Endothelial cell of umbilical vein (primary cell): Measurements from ENCODE around the gene TESK2. TPM values are rescaled to one million over a fixed set of nuclear protein-coding genes. Genes with fewer than 3 reads are reported as not detected.

ENCODE experiments used
- BruUV-seq: library from RNA; stranded (reverse); fragments of 400-500 nt; replicated peaks from 2 replicates; lab custom pipeline; 2021; lab: Mats Ljungman, UMichigan
- CTCF ChIA-PET: fragments of 300-600, 350-600 bp; sonication (Branson Sonifier 250); formaldehyde crosslinking; loops from one replicate; lab custom pipeline; 2021; ENCODE audit warnings: antibody characterized with exemption, inconsistent platforms; lab: Charles Lee
- POLR2A ChIA-PET: fragments of 300-600, 350-600 bp; sonication (Branson Sonifier 250); formaldehyde crosslinking; loops from one replicate; lab custom pipeline; 2021; ENCODE audit warnings: antibody characterized with exemption, inconsistent platforms; lab: Charles Lee
- DNase-seq: peaks from one replicate; pipeline ENCODE4 v3.0.0-alpha.2; 2011; ENCODE audit warnings: low read depth, low spot score
- FAIRE-seq: peaks from 2 replicates; lab custom pipeline; 2011; peaks lifted over from hg19 to GRCh38; lab: Jason Lieb, UNC
- H2AFZ ChIP-seq: 2 replicates; pipeline ENCODE4 v1.6.0; 2012; ENCODE audit warnings: low read depth, low read length, control low read depth, inconsistent platforms
- H3K27ac ChIP-seq: 2 replicates; pipeline ENCODE4 v1.5.1; 2011; ENCODE audit warnings: low read depth, mild to moderate bottlenecking, control low read depth, low read length, moderate library complexity; ENCODE audit not compliant: insufficient read depth
- H3K27me3 ChIP-seq, 2 experiments: 2 replicates each; pipeline versions ENCODE4 v1.6.0 to v1.6.1; 2011; ENCODE audit warnings: low read length in 2 of 2, mixed read lengths in 1 of 2; ENCODE audit not compliant: control insufficient read depth in 2 of 2, insufficient read depth in 2 of 2
- H3K36me3 ChIP-seq, 2 experiments: 2 replicates in 1 of 2; 3 replicates in 1 of 2; pipeline ENCODE4 v1.5.1; 2011; ENCODE audit warnings: low read length in 2 of 2, mild to moderate bottlenecking in 1 of 2, moderate library complexity in 1 of 2; ENCODE audit not compliant: control insufficient read depth in 2 of 2, insufficient read depth in 2 of 2; ENCODE audit errors: extremely low read depth in 1 of 2
- H3K4me1 ChIP-seq: 3 replicates; pipeline ENCODE4 v1.5.1; 2011; ENCODE audit warnings: mild to moderate bottlenecking, low read length; ENCODE audit not compliant: control insufficient read depth, insufficient read depth; ENCODE audit errors: extremely low read depth
- H3K4me2 ChIP-seq: 2 replicates; pipeline ENCODE4 v1.6.1; 2011; ENCODE audit warnings: low read length, control low read depth, mixed read lengths; ENCODE audit not compliant: insufficient read depth
- H3K4me3 ChIP-seq, 3 experiments: fragments of 200-600 bp in 1 of 3; sonication (generic), shearing (Covaris generic) in 1 of 3; replicated peaks in 1 of 3; 2 replicates each; pipeline ENCODE4 v1.5.1; 2011 to 2016; ENCODE audit warnings: control low read depth in 3 of 3, low read length in 3 of 3, mild to moderate bottlenecking in 2 of 3, inconsistent platforms in 1 of 3, low read depth in 1 of 3, moderate library complexity in 1 of 3; ENCODE audit not compliant: insufficient read depth in 1 of 3
- H3K79me2 ChIP-seq: 2 replicates; pipeline ENCODE4 v1.6.0; 2012; ENCODE audit warnings: low read length, inconsistent platforms; ENCODE audit not compliant: control insufficient read depth, insufficient read depth
- H3K9ac ChIP-seq: replicated peaks from 2 replicates; pipeline ENCODE3; 2011; ENCODE audit warnings: low read length, control low read depth; ENCODE audit not compliant: insufficient read depth; ENCODE audit errors: extremely low read depth
- H3K9me1 ChIP-seq: replicated peaks from 3 replicates; pipeline ENCODE4 v1.6.0; 2011; ENCODE audit warnings: mild to moderate bottlenecking, low read length; ENCODE audit not compliant: control insufficient read depth, insufficient read depth; ENCODE audit errors: extremely low read depth
- H3K9me3 ChIP-seq: replicated peaks from 2 replicates; pipeline ENCODE4 v1.5.1; 2012; ENCODE audit warnings: low read length, inconsistent platforms; ENCODE audit not compliant: control insufficient read depth, insufficient read depth
- H4K20me1 ChIP-seq: replicated peaks from 2 replicates; pipeline ENCODE3; 2011; ENCODE audit warnings: mild to moderate bottlenecking, low read length; ENCODE audit not compliant: control insufficient read depth, insufficient read depth; ENCODE audit errors: extremely low read depth
- EZH2 ChIP-seq: IDR thresholded peaks from 2 replicates; pipeline ENCODE4 v1.6.1; 2012; ENCODE audit warnings: borderline replicate concordance, low read depth, mild to moderate bottlenecking, moderate library complexity, low read length, inconsistent platforms; ENCODE audit not compliant: severe bottlenecking
- FOS ChIP-seq: IDR thresholded peaks from 2 replicates; pipeline ENCODE4 v1.6.1; 2011; ENCODE audit warnings: mild to moderate bottlenecking, low read length, moderate library complexity, borderline replicate concordance; ENCODE audit not compliant: insufficient read depth
- JUN ChIP-seq: IDR thresholded peaks from 2 replicates; pipeline ENCODE4 v1.6.1; 2011; ENCODE audit warnings: borderline replicate concordance, low read depth; ENCODE audit not compliant: insufficient read length, insufficient read depth
- MYC ChIP-seq: IDR thresholded peaks from one replicate; pipeline ENCODE4 v1.6.1; 2011; ENCODE audit warnings: mild to moderate bottlenecking, low read depth, low read length
- POLR2A ChIP-seq: IDR thresholded peaks from 2 replicates; pipeline ENCODE4 v1.6.1; 2012; ENCODE audit warnings: low read depth, mild to moderate bottlenecking, control low read depth, low read length
- dilution Hi-C: fragments of 300-500 bp; cut with MboI; formaldehyde crosslinking; loops from one replicate; pipeline ENCODE4 v1.15.0; 2019; ENCODE audit warnings: low sequenced_read_pairs; ENCODE audit not compliant: extremely low pct_ligation_motif_present
- intact Hi-C: fragments of 100-400 bp; cut with micrococcal nuclease; formaldehyde crosslinking; loops from one replicate; pipeline ENCODE4 v1.10.0; 2022
- polyA plus RNA-seq, 4 experiments: library from polyadenylated mRNA; depleted of rRNA in 3 of 4; stranded (reverse) in 3 of 4; unstranded in 1 of 4; fragments of >200 nt; gene quantifications; 2 replicates each; pipeline versions ENCODE4 v1.2.1 to v1.2.3, GENCODE V29; 2011 to 2012; ENCODE audit warnings: missing spikeins in 1 of 4
- total RNA-seq: library from RNA; stranded (reverse); gene quantifications from 2 replicates; pipeline ENCODE4 v1.2.3, GENCODE V29; 2021
- TF ChIP-seq, protein P1 (sequence below), 2 donors: IDR thresholded peaks; 1 replicate in 1 of 2; 2 replicates in 1 of 2; pipeline ENCODE4 v1.5.1; 2011; ENCODE audit warnings: low read length in 2 of 2, mild to moderate bottlenecking in 2 of 2, moderate library complexity in 2 of 2, control low read depth in 1 of 2, inconsistent platforms in 1 of 2, low read depth in 1 of 2; ENCODE audit not compliant: insufficient read depth in 1 of 2; ENCODE audit errors: extremely low read depth in 1 of 2

TESK2 gene
- total and polyA plus RNA-seq, 2 donors (not counting 3 experiments of a cell fraction or from before 2014, with no cell fraction given) = 2.1 to 2.6 TPM

DNA sequence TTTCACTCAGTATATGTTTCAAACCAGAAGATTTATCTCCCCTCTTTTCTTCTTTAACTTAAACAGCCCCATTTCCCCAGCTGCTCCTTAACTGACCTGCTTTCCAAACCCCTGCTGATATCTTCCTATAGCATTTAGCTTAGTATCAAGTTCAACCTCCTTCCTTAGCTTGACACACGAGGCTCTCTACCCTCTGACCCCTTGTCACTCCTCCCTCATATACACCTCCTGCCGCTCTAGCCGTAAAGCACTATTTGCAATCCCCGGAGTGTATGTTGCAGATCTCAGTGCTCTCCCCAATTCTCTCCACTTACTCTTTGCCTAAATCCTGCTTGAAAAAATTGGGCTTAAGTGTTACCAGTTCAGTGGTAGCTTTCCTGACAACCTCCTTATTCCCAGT lies 45.9 kb upstream of the TESK2 start:
- no peak for DNase-seq
- no TSS peak for BruUV-seq

DNA sequence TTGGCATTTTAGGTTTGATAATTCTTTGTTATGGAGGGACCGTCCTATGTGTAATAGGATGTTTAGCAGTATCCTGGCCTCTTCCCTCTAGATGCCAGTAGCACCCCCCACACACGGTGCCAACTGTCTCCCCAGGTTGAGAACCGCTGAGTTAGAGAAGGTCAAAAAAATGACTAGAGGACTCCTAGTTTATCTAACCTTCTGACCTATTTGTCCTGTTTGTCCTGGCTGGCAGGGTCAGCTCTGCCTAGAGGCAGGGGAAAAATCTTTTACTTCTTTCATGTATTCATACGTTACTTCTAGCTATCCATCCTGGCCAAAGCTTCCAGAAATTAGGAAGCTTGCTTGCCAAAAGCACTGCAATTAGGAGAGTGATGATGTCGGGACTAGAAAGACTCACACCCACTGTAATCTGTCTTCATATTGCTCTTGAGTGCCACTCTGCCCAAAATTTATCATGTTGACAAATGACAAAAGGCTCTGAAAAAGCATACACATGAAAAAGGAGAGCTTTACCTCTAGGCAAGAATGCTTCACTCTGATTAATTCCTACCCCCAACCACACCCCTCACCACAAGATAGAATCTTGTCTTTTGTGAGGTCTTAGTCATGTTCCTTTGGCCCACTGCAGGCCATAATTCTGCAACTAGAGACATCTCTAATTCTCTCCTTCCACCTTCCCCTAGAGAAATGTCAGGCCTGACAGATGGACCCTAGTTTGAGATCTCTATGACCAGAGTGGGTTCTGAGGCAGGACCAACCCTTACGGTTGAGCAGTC lies 45.2 kb upstream of the TESK2 start:
- intact Hi-C loops = no loop called here
- H3K27ac ChIP-seq = no peak overlapping the region
- no peaks in the 10 kb centered on the region for H3K9me3 ChIP-seq
- DNase-seq (no peak), FAIRE-seq (no peak)
- dilution Hi-C loops = no loop called here
- no peaks in the 10 kb centered on the region for H4K20me1 ChIP-seq
- H3K36me3 ChIP-seq = no peaks in the 10 kb centered on the region
- no peak overlapping the region for H3K9ac ChIP-seq
- no peaks in the 10 kb centered on the region for H3K79me2 ChIP-seq
- H3K9me1 ChIP-seq = no peaks in the 10 kb centered on the region
- H3K4me1 ChIP-seq = no peaks in the 10 kb centered on the region
- no peak for TF ChIP-seq EZH2
- TF ChIP-seq, protein P1, sequence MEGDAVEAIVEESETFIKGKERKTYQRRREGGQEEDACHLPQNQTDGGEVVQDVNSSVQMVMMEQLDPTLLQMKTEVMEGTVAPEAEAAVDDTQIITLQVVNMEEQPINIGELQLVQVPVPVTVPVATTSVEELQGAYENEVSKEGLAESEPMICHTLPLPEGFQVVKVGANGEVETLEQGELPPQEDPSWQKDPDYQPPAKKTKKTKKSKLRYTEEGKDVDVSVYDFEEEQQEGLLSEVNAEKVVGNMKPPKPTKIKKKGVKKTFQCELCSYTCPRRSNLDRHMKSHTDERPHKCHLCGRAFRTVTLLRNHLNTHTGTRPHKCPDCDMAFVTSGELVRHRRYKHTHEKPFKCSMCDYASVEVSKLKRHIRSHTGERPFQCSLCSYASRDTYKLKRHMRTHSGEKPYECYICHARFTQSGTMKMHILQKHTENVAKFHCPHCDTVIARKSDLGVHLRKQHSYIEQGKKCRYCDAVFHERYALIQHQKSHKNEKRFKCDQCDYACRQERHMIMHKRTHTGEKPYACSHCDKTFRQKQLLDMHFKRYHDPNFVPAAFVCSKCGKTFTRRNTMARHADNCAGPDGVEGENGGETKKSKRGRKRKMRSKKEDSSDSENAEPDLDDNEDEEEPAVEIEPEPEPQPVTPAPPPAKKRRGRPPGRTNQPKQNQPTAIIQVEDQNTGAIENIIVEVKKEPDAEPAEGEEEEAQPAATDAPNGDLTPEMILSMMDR (IDR thresholded peaks at IDR 0.05; ENCODE audit: extremely low read depth in 1 of 2, insufficient read depth in 1 of 2, low read depth in 1 of 2, low read length in 2 of 2) = no peak
- no peaks in the 10 kb centered on the region for H3K27me3 ChIP-seq
- H3K4me2 ChIP-seq = no peak overlapping the region
- no TSS peak for BruUV-seq
- ChIA-PET POLR2A (interaction anchor here (2.5 kb wide), 1 partner anchor 14 kb away, joined by 9 read pairs; the partner anchor contains the start of gene PRDX1), CTCF (interaction anchor here (1.8 to 2.1 kb wide), 2 partner anchors 15 to 34 kb away, joined by 4 to 9 read pairs; partner anchors contain the start of gene AKR1A1)
- no peak overlapping the region for H3K4me3 ChIP-seq
- H2AFZ ChIP-seq = no peak overlapping the region

More for the DNA sequence above, 45.9 kb upstream of the TESK2 start:
- intact Hi-C loops = no loop called here
- Histone ChIP-seq H4K20me1 (no peaks in the 10 kb centered on the region), H2AFZ (no peak overlapping the region), H3K9me1 (no peaks in the 10 kb centered on the region), H3K79me2 (no peaks in the 10 kb centered on the region), H3K36me3 (no peaks in the 10 kb centered on the region), H3K27me3 (no peaks in the 10 kb centered on the region), H3K4me1 (no peaks in the 10 kb centered on the region), H3K9ac (no peak overlapping the region), H3K9me3 (no peaks in the 10 kb centered on the region), H3K27ac (no peak overlapping the region), H3K4me2 (no peak overlapping the region), H3K4me3 (no peak overlapping the region)
- no peak for TF ChIP-seq MYC
- TF ChIP-seq FOS = no peak
- no peak for TF ChIP-seq JUN
- no peak for TF ChIP-seq POLR2A
- dilution Hi-C loops = no loop called here
- CTCF ChIA-PET = interaction anchor here (2.1 kb wide), 1 partner anchor 33 kb away, joined by 9 read pairs; no protein-coding TSS in a partner anchor
- no peak for FAIRE-seq
- POLR2A ChIA-PET = interaction anchor here (2.5 kb wide), 1 partner anchor 15 kb away, joined by 9 read pairs; the partner anchor contains the start of gene PRDX1
